ENCODE data around the gene RGS3.

Gene RGS3

GRCh38 chr9:113590991-113591898, 127.7 kb downstream of the RGS3 start:
- peak overlapping the region; percentile 53 for H3K56ac ChIP-seq (ENCODE audit: low read length)
- H2BK120ac ChIP-seq (ENCODE audit: low read depth, low read length): no peak overlapping the region
- H3K27me3 ChIP-seq (ENCODE audit: insufficient read depth, low read length, poor library complexity): no peaks in the 10 kb centered on the region
- H4K8ac ChIP-seq (ENCODE audit: low read depth, low read length): no peak overlapping the region
- H3K23ac ChIP-seq (ENCODE audit: low read length): no peak overlapping the region
- H3K79me1 ChIP-seq (ENCODE audit: low read length): peaks cover 9% of the 10 kb centered on the region
- H4K5ac ChIP-seq (ENCODE audit: low read length): no peak overlapping the region
- no peak overlapping the region for H2BK5ac ChIP-seq (ENCODE audit: low read length)
- peaks cover 13% of the 10 kb centered on the region for H3K79me2 ChIP-seq (ENCODE audit: control insufficient read depth, insufficient read depth, low read length)
- no peak overlapping the region for H3K18ac ChIP-seq (ENCODE audit: low read length)
- H2BK15ac ChIP-seq (replicated peaks; ENCODE audit: low read depth): no peak overlapping the region
- H2AK5ac ChIP-seq (ENCODE audit: low read length): no peak overlapping the region
- WGBS (ENCODE audit: extremely low coverage, insufficient coverage, low lambda C conversion rate): no CpG with 5 or more reads among the region's 20 CpGs
- DNase-seq: peak; percentile 93
- H3K27ac ChIP-seq (ENCODE audit: low read depth, low read length): no peak overlapping the region
- H3K4ac ChIP-seq (ENCODE audit: low read depth, low read length): no peak overlapping the region
- H3K4me2 ChIP-seq (ENCODE audit: low read length): no peak overlapping the region
- no peaks in the 10 kb centered on the region for H3K36me3 ChIP-seq (ENCODE audit: control insufficient read depth, insufficient read depth, low read length)
- no peak overlapping the region for H3K4me3 ChIP-seq (ENCODE audit: low read length)
- peak overlapping the region; percentile 27 for H3K9ac ChIP-seq (ENCODE audit: low read length)
- no peaks in the 10 kb centered on the region for H3K4me1 ChIP-seq (ENCODE audit: control insufficient read depth, low read depth, low read length)

GRCh38 chr9:113591899-113592625, 128.5 kb downstream of the RGS3 start:
- Histone ChIP-seq H2BK5ac (ENCODE audit: low read length) (no peak overlapping the region), H4K5ac (ENCODE audit: low read length) (no peak overlapping the region), H3K27me3 (ENCODE audit: insufficient read depth, low read length, poor library complexity) (no peaks in the 10 kb centered on the region), H3K56ac (ENCODE audit: low read length) (peak overlapping the region; percentile 22), H3K4me1 (ENCODE audit: control insufficient read depth, low read depth, low read length) (no peaks in the 10 kb centered on the region), H2BK15ac (replicated peaks; ENCODE audit: low read depth) (no peak overlapping the region), H3K27ac (ENCODE audit: low read depth, low read length) (no peak overlapping the region), H3K9ac (ENCODE audit: low read length) (peak overlapping the region; percentile 19), H2AK5ac (ENCODE audit: low read length) (no peak overlapping the region), H3K4me2 (ENCODE audit: low read length) (no peak overlapping the region), H3K79me2 (ENCODE audit: control insufficient read depth, insufficient read depth, low read length) (peaks cover 13% of the 10 kb centered on the region), H3K79me1 (ENCODE audit: low read length) (peaks cover 10% of the 10 kb centered on the region), H3K23ac (ENCODE audit: low read length) (no peak overlapping the region), H3K36me3 (ENCODE audit: control insufficient read depth, insufficient read depth, low read length) (no peaks in the 10 kb centered on the region), H3K4ac (ENCODE audit: low read depth, low read length) (no peak overlapping the region), H3K18ac (ENCODE audit: low read length) (no peak overlapping the region), H3K4me3 (ENCODE audit: low read length) (no peak overlapping the region), H2BK120ac (ENCODE audit: low read depth, low read length) (no peak overlapping the region), H4K8ac (ENCODE audit: low read depth, low read length) (no peak overlapping the region)
- no peak for DNase-seq
- WGBS (ENCODE audit: extremely low coverage, insufficient coverage, low lambda C conversion rate): no CpG with 5 or more reads among the region's 7 CpGs

- no peak overlapping the region for H3K9ac ChIP-seq (ENCODE audit: low read length)
- H3K56ac ChIP-seq (ENCODE audit: low read length): no peak overlapping the region
- H4K8ac ChIP-seq (ENCODE audit: low read depth, low read length): no peak overlapping the region
- H3K79me2 ChIP-seq (ENCODE audit: control insufficient read depth, insufficient read depth, low read length): peaks cover 13% of the 10 kb centered on the region
- peaks cover 11% of the 10 kb centered on the region for H3K79me1 ChIP-seq (ENCODE audit: low read length)
- peaks cover 1% of the 10 kb centered on the region for H3K36me3 ChIP-seq (ENCODE audit: control insufficient read depth, insufficient read depth, low read length)
- no peak overlapping the region for H2BK5ac ChIP-seq (ENCODE audit: low read length)
- no peak overlapping the region for H4K5ac ChIP-seq (ENCODE audit: low read length)
- H2BK15ac ChIP-seq (replicated peaks; ENCODE audit: low read depth): no peak overlapping the region
- no peak overlapping the region for H3K4me3 ChIP-seq (ENCODE audit: low read length)
- no peaks in the 10 kb centered on the region for H3K27me3 ChIP-seq (ENCODE audit: insufficient read depth, low read length, poor library complexity)
- DNase-seq: no peak
- WGBS (ENCODE audit: extremely low coverage, insufficient coverage, low lambda C conversion rate): no CpG with 5 or more reads among the region's 6 CpGs
- H3K23ac ChIP-seq (ENCODE audit: low read length): no peak overlapping the region
- no peak overlapping the region for H2AK5ac ChIP-seq (ENCODE audit: low read length)
- H2BK120ac ChIP-seq (ENCODE audit: low read depth, low read length): no peak overlapping the region
- H3K4ac ChIP-seq (ENCODE audit: low read depth, low read length): no peak overlapping the region
- H3K18ac ChIP-seq (ENCODE audit: low read length): no peak overlapping the region
- H3K27ac ChIP-seq (ENCODE audit: low read depth, low read length): peak overlapping the region; percentile 28
- no peak overlapping the region for H3K4me2 ChIP-seq (ENCODE audit: low read length)
- H3K4me1 ChIP-seq (ENCODE audit: control insufficient read depth, low read depth, low read length): no peaks in the 10 kb centered on the region
Measured at GRCh38 chr9:113592876-113593575, 129.5 kb downstream of the RGS3 start.

- H3K56ac ChIP-seq (ENCODE audit: low read length): peak overlapping the region; percentile 91
- peak overlapping the region; percentile 28 for H3K27ac ChIP-seq (ENCODE audit: low read depth, low read length)
- H3K36me3 ChIP-seq (ENCODE audit: control insufficient read depth, insufficient read depth, low read length): peaks cover 1% of the 10 kb centered on the region
- H4K5ac ChIP-seq (ENCODE audit: low read length): no peak overlapping the region
- H3K79me2 ChIP-seq (ENCODE audit: control insufficient read depth, insufficient read depth, low read length): peaks cover 13% of the 10 kb centered on the region
- H3K4me3 ChIP-seq (ENCODE audit: low read length): peak overlapping the region; percentile 58
- H3K27me3 ChIP-seq (ENCODE audit: insufficient read depth, low read length, poor library complexity): no peaks in the 10 kb centered on the region
- DNase-seq: peak; percentile 100
- H3K9ac ChIP-seq (ENCODE audit: low read length): peak overlapping the region; percentile 83
- no peak overlapping the region for H3K4ac ChIP-seq (ENCODE audit: low read depth, low read length)
- no peak overlapping the region for H4K8ac ChIP-seq (ENCODE audit: low read depth, low read length)
- H3K23ac ChIP-seq (ENCODE audit: low read length): no peak overlapping the region
- H3K4me2 ChIP-seq (ENCODE audit: low read length): peak overlapping the region; percentile 76
- H3K4me1 ChIP-seq (ENCODE audit: control insufficient read depth, low read depth, low read length): no peaks in the 10 kb centered on the region
- H3K18ac ChIP-seq (ENCODE audit: low read length): peak overlapping the region; percentile 6
- H2BK120ac ChIP-seq (ENCODE audit: low read depth, low read length): no peak overlapping the region
- no peak overlapping the region for H2BK15ac ChIP-seq (replicated peaks; ENCODE audit: low read depth)
- H3K79me1 ChIP-seq (ENCODE audit: low read length): peaks cover 11% of the 10 kb centered on the region
- no peak overlapping the region for H2AK5ac ChIP-seq (ENCODE audit: low read length)
- H2BK5ac ChIP-seq (ENCODE audit: low read length): peak overlapping the region; percentile 47
- no CpG with 5 or more reads among the region's 15 CpGs for WGBS (ENCODE audit: extremely low coverage, insufficient coverage, low lambda C conversion rate)
Measured at GRCh38 chr9:113593682-113594281, 130.3 kb downstream of the RGS3 start.

- H3K56ac ChIP-seq (ENCODE audit: low read length): peak overlapping the region; percentile 91
- no peak overlapping the region for H3K4ac ChIP-seq (ENCODE audit: low read depth, low read length)
- peak overlapping the region; percentile 83 for H3K9ac ChIP-seq (ENCODE audit: low read length)
- WGBS (ENCODE audit: extremely low coverage, insufficient coverage, low lambda C conversion rate): no CpG with 5 or more reads among the region's 19 CpGs
- H4K8ac ChIP-seq (ENCODE audit: low read depth, low read length): no peak overlapping the region
- no peak overlapping the region for H2BK120ac ChIP-seq (ENCODE audit: low read depth, low read length)
- no peak overlapping the region for H3K27ac ChIP-seq (ENCODE audit: low read depth, low read length)
- H3K4me2 ChIP-seq (ENCODE audit: low read length): peak overlapping the region; percentile 76
- no peak overlapping the region for H4K5ac ChIP-seq (ENCODE audit: low read length)
- H3K36me3 ChIP-seq (ENCODE audit: control insufficient read depth, insufficient read depth, low read length): peaks cover 1% of the 10 kb centered on the region
- H3K4me1 ChIP-seq (ENCODE audit: control insufficient read depth, low read depth, low read length): no peaks in the 10 kb centered on the region
- no peak for DNase-seq
- H3K18ac ChIP-seq (ENCODE audit: low read length): peak overlapping the region; percentile 6
- peak overlapping the region; percentile 23 for H2AK5ac ChIP-seq (ENCODE audit: low read length)
- no peak overlapping the region for H2BK15ac ChIP-seq (replicated peaks; ENCODE audit: low read depth)
- peaks cover 11% of the 10 kb centered on the region for H3K79me1 ChIP-seq (ENCODE audit: low read length)
- peak overlapping the region; percentile 47 for H2BK5ac ChIP-seq (ENCODE audit: low read length)
- H3K79me2 ChIP-seq (ENCODE audit: control insufficient read depth, insufficient read depth, low read length): peaks cover 13% of the 10 kb centered on the region
- H3K4me3 ChIP-seq (ENCODE audit: low read length): peak overlapping the region; percentile 58
- H3K27me3 ChIP-seq (ENCODE audit: insufficient read depth, low read length, poor library complexity): no peaks in the 10 kb centered on the region
- H3K23ac ChIP-seq (ENCODE audit: low read length): peak overlapping the region; percentile 70
Measured at GRCh38 chr9:113594484-113595299, 131.2 kb downstream of the RGS3 start.
